K562 (cell line): ENCODE measurements around the gene HIVEP1. TPM values are rescaled to one million over a fixed set of nuclear protein-coding genes. Genes with fewer than 3 reads are reported as not detected.

ENCODE experiments used
- ARID1B ChIP-seq: fragments of 450-650 bp; IDR thresholded peaks from 2 replicates; pipeline ENCODE4 v1.6.1; 2016; ENCODE audit warnings: antibody characterized with exemption, mild to moderate bottlenecking, inconsistent platforms
- ARNT ChIP-seq, 2 experiments: fragments of 450-650 bp; IDR thresholded peaks; 2 replicates each; pipeline ENCODE4 v1.6.1; 2016; ENCODE audit warnings: mild to moderate bottlenecking in 1 of 2
- E2F1 ChIP-seq: sonication (generic); formaldehyde crosslinking; IDR thresholded peaks from 2 replicates; pipeline ENCODE4 v1.8.1; 2023; ENCODE audit warnings: mild to moderate bottlenecking, missing genetic modification reagents, moderate library complexity
- GATA2 ChIP-seq: sonication (generic); formaldehyde crosslinking; IDR thresholded peaks from 2 replicates; pipeline ENCODE4 v1.4.0; 2020; ENCODE audit warnings: mild to moderate bottlenecking, missing genetic modification reagents
- HDAC1 ChIP-seq, 2 experiments: fragments of 450-650 bp; IDR thresholded peaks; 2 replicates each; pipeline ENCODE4 v1.6.1; 2016 to 2017; ENCODE audit warnings: inconsistent platforms in 1 of 2, mild to moderate bottlenecking in 1 of 2, moderate library complexity in 1 of 2
- HINFP ChIP-seq: fragments of 450-650 bp; conservative IDR thresholded peaks from 2 replicates; pipeline ENCODE4 v1.6.1; 2016; ENCODE audit warnings: missing genetic modification characterization, low read depth, mild to moderate bottlenecking, control low read depth, missing compliant biosample characterization
- HMGXB4 ChIP-seq: sonication (generic); formaldehyde crosslinking; IDR thresholded peaks from 2 replicates; pipeline ENCODE4 v1.8.1; 2023; ENCODE audit warnings: mild to moderate bottlenecking, missing genetic modification reagents
- LARP7 ChIP-seq: fragments of 450-650 bp; IDR thresholded peaks from 2 replicates; pipeline ENCODE4 v1.6.1; 2016
- MCM2 ChIP-seq: fragments of 450-650 bp; IDR thresholded peaks from 2 replicates; pipeline ENCODE4 v1.6.1; 2017; ENCODE audit warnings: low read depth, mild to moderate bottlenecking
- PATZ1 ChIP-seq: fragments of 250-450 bp; sonication (Bioruptor Pico); IDR thresholded peaks from 2 replicates; pipeline ENCODE4 v1.5.0; 2020; ENCODE audit warnings: mild to moderate bottlenecking, borderline replicate concordance
- SLC30A9 ChIP-seq: fragments of 250-450 bp; sonication (Bioruptor Pico); IDR thresholded peaks from 2 replicates; pipeline ENCODE4 v1.8.0; 2022; ENCODE audit warnings: mild to moderate bottlenecking, moderate library complexity
- SMAD1 ChIP-seq: fragments of 150-350 bp; IDR thresholded peaks from 2 replicates; pipeline ENCODE4 v1.6.1; 2014; ENCODE audit warnings: low read length, low read depth; ENCODE audit not compliant: partially characterized antibody
- SMARCE1 ChIP-seq: fragments of 450-650 bp; IDR thresholded peaks from 2 replicates; pipeline ENCODE4 v1.7.1; 2016; ENCODE audit warnings: mild to moderate bottlenecking
- TGIF2 ChIP-seq: sonication (generic); formaldehyde crosslinking; IDR thresholded peaks from 2 replicates; pipeline ENCODE4 v1.8.1; 2022; ENCODE audit warnings: mild to moderate bottlenecking, missing genetic modification reagents, moderate library complexity
- TRIM24 ChIP-seq, 2 experiments: fragments of 450-650 bp; IDR thresholded peaks; 2 replicates each; pipeline ENCODE4 v1.6.1; 2016
- ZC3H4 ChIP-seq: sonication (generic); formaldehyde crosslinking; IDR thresholded peaks from 2 replicates; pipeline ENCODE4 v1.9.0; 2021; ENCODE audit warnings: missing genetic modification reagents, borderline replicate concordance
- ZFPM2 ChIP-seq: fragments of 250-450 bp; sonication (Bioruptor Pico); IDR thresholded peaks from 2 replicates; pipeline ENCODE4 v1.5.1; 2022; ENCODE audit warnings: mild to moderate bottlenecking
- ZNF217 ChIP-seq: sonication (generic); formaldehyde crosslinking; IDR thresholded peaks from 2 replicates; pipeline ENCODE4 v1.8.0; 2022; ENCODE audit warnings: mild to moderate bottlenecking, missing genetic modification reagents
- ZNF511 ChIP-seq: sonication (generic); formaldehyde crosslinking; IDR thresholded peaks from 2 replicates; pipeline ENCODE4 v1.8.0; 2022; ENCODE audit warnings: mild to moderate bottlenecking, missing genetic modification reagents
- ZNF584 ChIP-seq: fragments of 200-800 bp; sonication (Bioruptor generic); IDR thresholded peaks from 2 replicates; pipeline ENCODE4 v1.6.1; 2016; ENCODE audit warnings: low read depth, mild to moderate bottlenecking, missing genetic modification characterization, missing compliant biosample characterization
- ZNF780A ChIP-seq: fragments of 250-450 bp; sonication (Bioruptor Pico); IDR thresholded peaks from 2 replicates; pipeline ENCODE4 v1.5.0; 2021; ENCODE audit warnings: mild to moderate bottlenecking
- polyA plus RNA-seq, 8 experiments: library from polyadenylated mRNA; depleted of rRNA in 4 of 8; stranded (reverse) in 5 of 8; unstranded in 3 of 8; fragments of >200 nt; fragmentation: Nextera tagmentation in 2 of 8; fragmentation: Illumina TruSeq in 1 of 8; extraction: Ambion mirVana in 2 of 8; extraction: Trizol in 1 of 8; gene quantifications; 2 replicates each; pipeline versions ENCODE4 v1.2.1 to v1.2.3, GENCODE V29; 2011 to 2014; ENCODE audit warnings: inconsistent platforms in 1 of 8, missing spikeins in 1 of 8
- total RNA-seq, 7 experiments: library from RNA; depleted of rRNA in 6 of 7; stranded (reverse); fragments of >200 nt in 6 of 7; fragmentation: Illumina TruSeq in 2 of 7; extraction: Trizol in 2 of 7; gene quantifications; 2 replicates each; pipeline versions ENCODE4 v1.2.1 to v1.2.3, GENCODE V29; 2011 to 2021; ENCODE audit warnings: low replicate concordance in 1 of 7

The HIVEP1 gene
- total and polyA plus RNA-seq, 9 of the 15 experiments (the other 6 are each of a cell fraction or from before 2014, with no cell fraction given): 6.0 to 33.3 (median 21.7) TPM

- TF ChIP-seq PATZ1 (CRISPR knock-in tag): no peak
- TF ChIP-seq HINFP: no peak
- no peak for TF ChIP-seq ZNF780A (CRISPR knock-in tag)
- peak; percentile 79 for TF ChIP-seq TRIM24 (IDR thresholded peaks at IDR 0.05)
- TF ChIP-seq MCM2: no peak
- no peak for TF ChIP-seq SMAD1
- TF ChIP-seq LARP7: 0 out of 2 replicates have a peak, but pooled peaks have one; percentile 50
- no peak for TF ChIP-seq E2F1 (CRISPR knock-in tag)
- TF ChIP-seq HMGXB4 (CRISPR knock-in tag): no peak
- no peak for TF ChIP-seq ZNF511 (CRISPR knock-in tag)
- peak in 1 of 2 experiments; percentile 40; a peak in 1 of 4 replicates for TF ChIP-seq HDAC1 (IDR thresholded peaks at IDR 0.05)
- TF ChIP-seq ARID1B: 0 out of 2 replicates have a peak, but pooled peaks have one; percentile 18
- TF ChIP-seq TGIF2 (CRISPR knock-in tag): no peak
- TF ChIP-seq SLC30A9 (CRISPR knock-in tag): no peak
- no peak for TF ChIP-seq ZNF584 (CRISPR knock-in tag)
- TF ChIP-seq ARNT (IDR thresholded peaks at IDR 0.05): peak in 1 of 2 experiments; percentile 60; a peak in 1 of 4 replicates
- no peak for TF ChIP-seq ZC3H4
- peak; percentile 57; the same call in 1 of the 2 replicates for TF ChIP-seq GATA2 (CRISPR knock-in tag)
- no peak for TF ChIP-seq SMARCE1
- no peak for TF ChIP-seq ZNF217 (CRISPR knock-in tag)
- 0 out of 2 replicates have a peak, but pooled peaks have one; percentile 71 for TF ChIP-seq ZFPM2 (CRISPR knock-in tag)
Measured at GRCh38 chr6:11963756-11964500, 48.2 kb upstream of the HIVEP1 start (continued).
